HG02973 (cell line): ENCODE measurements around the gene SLC8A1.

Source experiments
- ATAC-seq: cut with Tn5 transposase; IDR thresholded peaks from one replicate; pipeline ENCODE4 v1.9.1; 2021; ENCODE audit warnings: moderate library complexity; ENCODE audit not compliant: unreplicated experiment

Gene SLC8A1

GRCh38 chr2:40451918-40452605, at the start of gene SLC8A1:
SLC8A1 (minus strand) TSS chr2:40452090.
- ATAC-seq, result no peak

- no peak for ATAC-seq
Measured at GRCh38 chr2:40499437-40499836, 47.5 kb upstream of the SLC8A1 start.

- ATAC-seq, result no peak
Measured at GRCh38 chr2:40497251-40497859, 45.5 kb upstream of the SLC8A1 start.

- no peak for ATAC-seq
Measured at GRCh38 chr2:40489678-40489960, 37.7 kb upstream of the SLC8A1 start.

- no peak for ATAC-seq
Measured at GRCh38 chr2:40488927-40489677, 37.2 kb upstream of the SLC8A1 start.

GRCh38 chr2:40488101-40488601, 36.3 kb upstream of the SLC8A1 start:
- no peak for ATAC-seq

- no peak for ATAC-seq
Measured at GRCh38 chr2:40487602-40488001, 35.7 kb upstream of the SLC8A1 start.

GRCh38 chr2:40485854-40486253, 34.0 kb upstream of the SLC8A1 start:
- ATAC-seq, result no peak

GRCh38 chr2:40485318-40485717, 33.4 kb upstream of the SLC8A1 start:
- ATAC-seq, result no peak

GRCh38 chr2:40483549-40484243, 31.8 kb upstream of the SLC8A1 start:
- no peak for ATAC-seq

- no peak for ATAC-seq
Measured at GRCh38 chr2:40480596-40480995, 28.7 kb upstream of the SLC8A1 start.

GRCh38 chr2:40480073-40480472, 28.2 kb upstream of the SLC8A1 start:
- ATAC-seq, result no peak

GRCh38 chr2:40477361-40477760, 25.5 kb upstream of the SLC8A1 start:
- ATAC-seq, result no peak

GRCh38 chr2:40476436-40476835, 24.5 kb upstream of the SLC8A1 start:
- no peak for ATAC-seq

- no peak for ATAC-seq
Measured at GRCh38 chr2:40474306-40474705, 22.4 kb upstream of the SLC8A1 start.

GRCh38 chr2:40471866-40472265, 20.0 kb upstream of the SLC8A1 start:
- no peak for ATAC-seq

GRCh38 chr2:40470822-40471813, 19.2 kb upstream of the SLC8A1 start:
- no peak for ATAC-seq

- ATAC-seq, result no peak
Measured at GRCh38 chr2:40466935-40467572, 15.2 kb upstream of the SLC8A1 start.

- no peak for ATAC-seq
Measured at GRCh38 chr2:40466332-40466906, 14.5 kb upstream of the SLC8A1 start.
